HL-60/S4 (cell line): ENCODE results near the gene MGAT4D.
"Not testable (repeated sequence)": the region's sequence is repeated elsewhere in the genome, so short reads cannot be mapped to it uniquely, and the experiment has no call there.

Source experiments
- in situ Hi-C: fragments of 300-500 bp; cut with MboI; formaldehyde crosslinking; loops from 2 replicates; pipeline ENCODE4 v1.14.3; 2022; ENCODE audit warnings: low sequenced_read_pairs

Gene MGAT4D

DNA sequence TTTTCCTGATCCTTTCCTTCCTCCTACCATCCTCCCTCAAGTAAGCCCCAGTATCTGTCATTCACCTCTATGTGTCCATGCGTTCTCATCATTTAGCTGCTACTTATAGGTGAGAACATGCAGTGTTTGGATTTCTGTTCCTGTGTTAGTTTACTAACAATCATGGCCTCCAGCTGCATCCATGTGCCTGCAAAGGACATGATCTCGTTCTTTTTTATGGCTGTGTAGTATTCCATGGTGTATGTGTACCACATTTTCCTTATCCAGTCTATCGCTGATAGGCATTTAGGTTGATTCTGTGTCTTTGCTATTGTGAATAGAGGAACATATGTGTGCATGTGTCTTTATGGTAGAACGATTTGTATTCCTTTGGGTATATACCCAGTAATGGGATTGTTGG is 53.7 kb downstream of the MGAT4D start:
- in situ Hi-C loops: not testable (repeated sequence)

DNA sequence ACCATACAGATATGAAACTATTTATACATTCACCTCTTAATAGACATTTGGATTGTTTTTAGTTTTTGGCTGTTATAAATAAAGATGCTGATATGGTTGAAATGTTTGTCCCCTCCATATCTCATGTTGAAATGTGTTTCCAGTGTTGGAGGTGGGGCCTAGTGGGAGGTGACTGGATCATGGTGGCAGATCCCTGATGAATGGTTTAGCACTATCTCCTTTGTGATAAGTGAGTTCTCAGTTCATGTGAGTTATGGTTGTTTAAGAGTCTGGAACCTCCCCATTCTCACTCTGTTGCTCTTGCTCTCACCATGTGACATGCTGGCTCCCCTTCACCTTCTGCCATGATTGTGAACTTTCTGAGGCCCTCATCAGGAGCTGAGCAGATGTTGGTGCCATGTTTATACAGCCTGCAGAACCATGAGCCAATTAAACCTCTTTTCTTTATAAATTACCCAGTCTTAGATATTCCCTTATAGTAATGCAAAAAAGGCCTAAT is 58.4 kb downstream of the MGAT4D start:
- in situ Hi-C loops: no loop called here

DNA sequence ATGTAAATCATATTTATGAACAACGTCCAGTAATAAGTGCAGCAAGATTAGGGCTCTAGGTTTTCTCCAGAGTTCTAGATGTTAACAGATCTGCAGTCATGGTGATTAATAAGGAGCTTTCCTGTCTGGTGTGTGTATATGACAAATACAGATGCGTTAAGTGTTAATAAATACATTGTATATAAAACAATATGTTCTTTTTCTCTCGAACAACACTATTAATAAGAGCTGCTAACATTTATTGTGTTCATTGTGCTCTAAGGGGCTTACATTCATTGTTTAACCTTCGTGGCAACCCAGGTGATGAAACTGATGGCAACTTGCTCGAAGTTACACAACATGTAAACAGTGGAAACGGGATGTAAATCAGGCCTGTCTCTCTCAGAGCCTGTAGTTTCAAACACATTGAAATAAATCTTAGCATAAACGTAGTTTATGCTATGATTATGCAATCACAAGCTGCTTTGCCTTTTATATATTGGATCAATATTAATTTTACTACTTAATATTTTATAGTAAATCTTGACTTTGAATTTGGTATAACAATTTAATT is 70.1 kb downstream of the MGAT4D start:
- in situ Hi-C loops: no loop called here

DNA sequence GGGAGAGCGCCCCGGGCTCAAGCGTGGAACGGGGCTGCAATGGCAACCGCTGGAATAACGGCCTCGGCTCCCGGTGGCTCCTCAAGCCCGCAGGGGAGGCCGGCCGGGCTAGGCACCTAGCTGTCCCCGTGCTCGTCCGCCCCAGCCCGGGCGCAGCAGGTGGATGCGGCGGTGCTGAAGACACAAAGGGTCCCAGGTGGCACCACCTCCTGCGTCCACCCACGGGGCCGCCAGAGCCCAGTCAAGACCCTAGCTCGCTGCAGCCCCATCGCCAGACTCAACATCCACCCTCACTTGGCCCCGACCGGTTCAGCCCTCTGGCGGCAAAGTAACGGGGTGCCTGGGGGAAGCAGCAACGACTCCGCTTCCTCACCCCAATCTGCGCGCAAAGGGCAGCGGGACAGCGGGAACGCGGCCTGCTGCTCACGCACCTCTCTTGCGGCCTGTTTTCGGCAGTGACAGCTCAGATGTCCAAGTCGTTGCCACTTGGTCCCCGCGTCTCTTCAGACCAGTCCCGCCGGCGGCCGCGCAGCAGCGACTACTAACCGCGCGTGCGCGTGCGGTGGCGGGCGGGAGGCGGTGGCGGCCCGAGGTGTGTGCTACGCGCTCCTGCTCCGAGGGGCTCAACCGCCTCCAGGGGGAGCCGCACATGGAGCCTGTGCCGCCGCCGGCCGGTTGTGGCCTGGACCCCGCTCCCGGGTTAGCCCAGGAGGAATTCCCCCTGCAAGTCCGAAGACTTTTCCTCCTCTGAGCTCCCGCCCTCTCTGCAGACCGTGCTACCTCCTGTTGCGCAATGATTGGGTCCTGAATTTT is 70.8 kb downstream of the MGAT4D start, which contains the start of gene CLGN:
CLGN (minus strand) TSS at position 543 of the 813 bp plus-strand sequence. CDS start 14,570 bp downstream, outside the sequence.
- in situ Hi-C loops: no loop called here

DNA sequence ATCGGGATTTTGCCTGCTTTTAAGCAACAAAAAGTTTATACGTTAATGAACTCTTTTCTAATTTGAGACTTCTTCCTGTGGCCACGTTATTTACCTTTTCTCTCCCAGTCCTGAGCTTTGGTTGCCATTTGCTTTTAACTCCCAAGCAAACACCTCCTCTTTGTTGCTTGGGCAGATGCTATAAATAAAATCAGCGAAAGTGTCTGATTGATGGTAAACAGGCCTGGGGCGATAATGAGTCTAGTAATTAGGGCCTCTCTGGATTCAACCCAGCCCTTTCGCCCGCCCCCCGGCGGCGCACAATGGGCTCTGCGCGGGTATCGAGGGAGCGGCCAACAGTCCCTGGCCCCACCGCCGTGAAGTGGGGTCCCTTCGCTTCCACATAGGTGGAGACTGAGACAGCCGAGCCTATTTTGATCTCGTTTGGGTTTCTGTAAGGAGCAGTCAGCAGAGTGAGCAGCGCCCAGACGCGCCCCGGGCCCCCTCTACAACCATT is 71.4 kb downstream of the MGAT4D start:
- in situ Hi-C loops: no loop called here

DNA sequence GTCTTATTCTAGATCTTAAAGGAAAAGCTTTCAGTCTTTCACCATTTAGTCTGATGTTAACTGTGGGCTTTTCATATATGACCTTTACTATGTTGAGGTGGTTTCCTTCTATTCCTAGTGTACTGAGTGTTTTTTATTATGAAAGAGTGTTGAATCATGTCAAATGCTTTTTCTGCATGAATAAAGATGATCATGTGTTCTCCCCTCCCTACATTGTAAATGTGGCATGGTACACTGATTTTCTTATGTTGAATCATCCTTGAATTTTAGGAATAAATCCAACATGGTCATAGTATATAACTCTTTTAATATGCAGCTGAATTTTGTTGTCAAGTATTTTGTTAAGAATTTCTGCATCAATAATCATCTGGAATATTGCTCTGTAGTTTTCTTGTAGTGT is 75.0 kb downstream of the MGAT4D start:
- in situ Hi-C loops: no loop called here

DNA sequence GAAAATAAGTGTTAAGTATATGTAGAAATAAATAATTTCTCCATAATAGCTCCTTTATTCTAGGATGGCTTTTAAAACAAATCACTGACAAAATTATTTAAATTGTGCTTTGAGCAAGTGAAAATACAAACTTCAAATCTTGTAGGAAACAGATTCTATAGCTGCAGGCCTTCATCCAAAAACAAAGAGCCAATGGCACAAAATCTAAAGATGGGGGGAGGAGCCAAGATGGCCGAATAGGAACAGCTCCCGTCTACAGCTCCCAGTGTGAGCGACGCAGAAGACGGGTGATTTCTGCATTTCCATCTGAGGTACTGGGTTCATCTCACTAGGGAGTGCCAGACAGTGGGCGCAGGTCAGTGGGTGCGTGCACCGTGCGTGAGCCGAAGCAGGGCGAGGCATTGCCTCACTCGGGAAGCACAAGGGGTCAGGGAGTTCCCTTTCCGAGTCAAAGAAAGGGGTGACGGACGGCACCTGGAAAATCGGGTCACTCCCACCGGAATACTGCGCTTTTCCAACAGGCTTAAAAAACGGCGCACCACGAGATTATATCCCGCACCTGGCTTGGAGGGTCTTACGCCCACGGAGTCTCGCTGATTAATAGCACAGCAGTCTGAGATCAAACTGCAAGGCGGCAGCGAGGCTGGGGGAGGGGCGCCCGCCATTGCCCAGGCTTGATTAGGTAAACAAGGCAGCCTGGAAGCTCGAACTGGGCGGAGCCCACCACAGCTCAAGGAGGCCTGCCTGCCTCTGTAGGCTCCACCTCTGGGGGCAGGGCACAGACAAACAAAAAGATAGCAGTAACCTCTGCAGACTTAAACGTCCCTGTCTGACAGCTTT is 84.7 kb downstream of the MGAT4D start:
- in situ Hi-C loops: not testable (repeated sequence)

DNA sequence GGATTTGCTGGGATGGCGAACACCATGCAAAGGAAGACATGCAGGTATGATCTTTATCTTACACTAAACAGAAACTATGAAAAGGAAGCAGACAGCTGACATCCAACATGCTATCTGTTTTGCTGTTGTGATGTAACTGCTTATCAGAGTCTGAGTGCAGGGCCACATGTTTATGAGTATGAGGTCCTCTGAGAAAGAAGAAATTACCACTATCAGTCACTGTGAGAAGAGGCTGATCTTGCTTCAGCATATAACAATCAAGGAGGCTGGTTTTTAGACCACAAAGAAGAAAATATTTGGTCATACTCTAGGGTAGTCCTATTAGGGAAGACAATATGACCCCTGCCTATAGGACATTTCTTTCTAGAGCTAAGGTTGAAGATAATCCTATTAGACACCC is 89.1 kb downstream of the MGAT4D start:
- in situ Hi-C loops: no loop called here

DNA sequence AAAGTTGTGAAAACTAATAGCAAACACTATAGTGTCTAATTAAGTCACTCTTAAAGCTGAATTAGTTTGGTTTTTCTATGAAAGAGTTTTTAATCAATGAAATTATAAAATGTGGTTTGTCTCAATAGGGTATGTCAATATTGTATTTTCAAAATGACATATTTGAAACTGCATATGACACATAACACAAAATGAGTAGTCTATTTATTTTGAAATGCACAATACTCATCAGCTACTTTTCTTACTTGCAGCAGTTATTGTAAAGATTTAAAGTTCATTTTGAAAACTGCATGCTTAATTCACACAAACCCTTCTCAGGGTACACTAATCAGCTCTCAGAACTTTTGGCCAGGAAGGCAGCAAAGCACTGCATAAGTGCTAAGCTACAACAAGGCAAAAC is 91.8 kb downstream of the MGAT4D start:
- in situ Hi-C loops: no loop called here

DNA sequence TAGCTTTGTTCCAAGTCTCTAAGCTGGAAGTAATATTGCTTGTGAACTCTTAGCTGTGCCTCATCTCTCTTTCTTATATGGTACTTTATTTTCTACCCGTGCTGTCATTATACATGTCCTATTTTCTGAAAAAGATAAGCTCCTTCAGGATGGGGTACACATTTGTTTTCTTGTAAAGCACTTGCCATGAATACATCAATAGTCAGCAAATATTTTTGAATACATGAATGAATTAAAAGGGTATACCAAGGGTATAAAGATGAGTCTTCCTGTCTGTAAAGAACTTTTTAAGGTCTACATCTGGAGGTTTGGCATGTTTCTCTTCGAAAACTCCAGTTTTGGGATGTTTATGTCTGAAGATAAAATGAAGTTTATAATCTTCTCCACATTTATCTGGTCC is 98.0 kb downstream of the MGAT4D start:
- in situ Hi-C loops: no loop called here

DNA sequence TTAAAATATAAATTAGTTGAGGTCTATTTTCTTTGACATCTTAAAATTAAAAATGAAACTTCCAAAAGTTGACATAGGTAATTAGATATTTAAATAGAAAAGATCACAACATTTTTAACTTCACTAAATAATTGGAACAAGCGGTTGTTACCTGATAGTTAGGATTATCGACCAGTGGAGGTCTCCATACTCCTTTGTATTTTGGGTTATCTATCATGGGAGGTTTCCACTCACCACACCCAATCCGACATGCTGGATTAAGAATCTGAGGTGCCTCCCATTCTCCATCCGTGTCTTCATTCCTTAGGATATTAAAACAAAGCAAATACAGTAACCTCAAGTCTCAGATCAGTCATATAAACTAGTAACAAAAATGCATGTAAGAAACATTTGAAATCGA is 102.4 kb downstream of the MGAT4D start:
- in situ Hi-C loops: no loop called here
